ENCODE measurements around the gene OVAAL.
A peak's percentile ranks its signal among the peaks of the same experiment; 100 is the strongest.

Gene OVAAL

DNA sequence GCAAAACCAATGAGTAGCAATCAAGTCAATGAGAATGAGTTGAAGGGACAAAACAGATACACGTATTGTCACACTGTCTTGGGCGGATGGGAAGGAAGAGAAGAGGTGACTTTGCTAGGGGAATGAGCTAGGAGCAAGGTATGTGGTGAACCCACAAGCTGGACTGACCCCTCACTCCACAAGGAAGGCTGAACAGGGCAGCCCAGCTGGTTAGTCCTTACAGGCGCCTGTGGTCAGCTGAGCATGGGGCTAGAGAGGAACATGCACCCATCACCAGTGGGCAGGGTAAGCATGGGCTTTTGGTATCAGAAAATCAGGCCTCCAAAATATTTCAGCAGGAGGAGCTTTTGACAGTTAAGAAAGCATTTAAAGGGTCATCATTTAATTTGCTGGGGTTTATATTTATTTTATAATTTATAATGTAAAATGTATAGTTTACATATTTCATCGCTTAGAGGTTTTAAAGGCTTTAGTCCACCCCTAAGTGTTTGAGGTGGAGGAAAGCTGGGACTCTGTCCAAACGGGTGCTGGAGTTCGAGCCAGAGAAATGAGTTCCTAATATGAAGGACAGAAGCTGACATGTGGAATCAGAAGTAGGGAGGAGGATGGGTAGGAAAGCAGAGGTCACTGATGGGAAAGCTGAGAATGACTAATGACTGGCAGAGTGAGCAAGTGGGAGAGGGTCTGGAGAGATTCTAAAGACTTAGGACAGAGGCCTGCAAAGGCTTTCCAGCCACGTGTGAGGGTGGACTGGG is 34.4 kb upstream of the OVAAL start:
- H2BK120ac ChIP-seq (ENCODE audit: insufficient read depth, low read length, poor library complexity), result peak overlapping the region; percentile 35
- H3K27ac ChIP-seq (ENCODE audit: low read depth, low read length), result no peak overlapping the region
- peak overlapping the region; percentile 72 for H4K91ac ChIP-seq (ENCODE audit: low read depth, low read length)
- H3K9ac ChIP-seq (ENCODE audit: low read length), result no peak overlapping the region
- H3K9me3 ChIP-seq (ENCODE audit: insufficient read depth, low read depth, low read length), result no peaks in the 10 kb centered on the region
- H3K4me1 ChIP-seq (ENCODE audit: control insufficient read depth in 1 of 2, insufficient read depth in 2 of 2, low read length in 2 of 2), result peaks cover 23 to 35% of the 10 kb centered on the region in 2 experiments
- peaks cover 26% of the 10 kb centered on the region for H3K79me1 ChIP-seq (ENCODE audit: low read length)
- H2AK5ac ChIP-seq (ENCODE audit: low read length), result peak overlapping the region; percentile 31
- no peak overlapping the region for H3K4me3 ChIP-seq (ENCODE audit: low read depth, low read length)
- H3K36me3 ChIP-seq (ENCODE audit: control insufficient read depth in 1 of 2, insufficient read depth in 2 of 2, low read length in 2 of 2), result no peaks in the 10 kb centered on the region
- no CpG with 5 or more reads among the region's 7 CpGs for WGBS (ENCODE audit: extremely low coverage, insufficient coverage, insufficient read length)
- no peak overlapping the region for H4K12ac ChIP-seq (ENCODE audit: low read depth, low read length)
- no peak for DNase-seq
- no peaks in the 10 kb centered on the region for H3K27me3 ChIP-seq (ENCODE audit: insufficient read depth, low read length)
- H4K8ac ChIP-seq (ENCODE audit: low read depth, low read length), result peak overlapping the region; percentile 39
- H3K4ac ChIP-seq (ENCODE audit: low read depth, low read length), result no peak overlapping the region
- peak overlapping the region; percentile 82 for H3K14ac ChIP-seq (ENCODE audit: low read length)
- H3K18ac ChIP-seq (ENCODE audit: low read length), result no peak overlapping the region
- no peak overlapping the region for H3K23ac ChIP-seq (ENCODE audit: low read length)
- no peak overlapping the region for H3K4me2 ChIP-seq (ENCODE audit: low read length)
- H3K79me2 ChIP-seq (ENCODE audit: control insufficient read depth, insufficient read depth, low read length, poor library complexity), result no peaks in the 10 kb centered on the region
- peak overlapping the region; percentile 24 for H2BK5ac ChIP-seq (ENCODE audit: low read depth, low read length, poor library complexity)
- peak overlapping the region; percentile 84 for H2BK12ac ChIP-seq (ENCODE audit: low read length)
- H2AFZ ChIP-seq (ENCODE audit: insufficient read depth, low read length, poor library complexity), result peak overlapping the region; percentile 47

DNA sequence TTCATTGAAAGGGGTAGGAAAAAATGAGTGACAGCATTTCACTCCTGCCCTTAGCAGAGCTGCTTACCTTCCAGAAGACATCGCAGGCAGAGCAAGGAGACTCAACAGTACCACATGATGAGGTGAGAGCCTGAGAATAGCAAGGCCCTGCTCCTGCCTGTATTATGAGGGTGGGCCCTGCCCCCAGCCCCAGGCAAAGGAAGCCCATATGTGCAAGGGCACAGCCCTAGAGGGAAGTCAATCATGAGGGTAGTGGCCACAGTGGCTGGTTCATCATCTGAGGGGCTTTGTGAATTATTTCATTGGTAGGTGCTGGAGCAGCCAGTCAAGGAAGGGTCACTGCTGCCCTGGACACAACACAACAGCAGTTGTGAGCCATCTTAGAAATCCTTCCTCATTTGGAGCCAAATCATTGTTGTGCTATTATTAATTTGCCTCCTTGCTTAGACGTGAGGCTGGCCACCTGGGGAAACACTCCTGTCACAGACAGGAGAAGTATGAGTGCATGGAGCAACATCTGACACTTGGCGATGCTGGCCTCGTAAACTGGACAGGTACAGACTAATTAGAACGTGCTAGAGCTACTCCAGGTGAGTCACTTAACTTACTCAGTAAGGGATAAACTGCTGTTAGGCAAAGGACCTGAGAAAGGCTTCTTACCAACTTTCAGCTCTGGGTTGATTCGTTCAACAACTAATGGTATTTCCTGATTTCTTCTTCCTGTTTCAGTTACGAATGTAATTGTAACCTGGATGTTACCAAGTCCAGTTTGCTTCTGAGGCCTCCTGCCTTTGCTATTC is 33.6 kb upstream of the OVAAL start:
- Histone ChIP-seq H3K4me1 (ENCODE audit: control insufficient read depth in 1 of 2, insufficient read depth in 2 of 2, low read length in 2 of 2) (peaks cover 17 to 32% of the 10 kb centered on the region in 2 experiments), H3K79me2 (ENCODE audit: control insufficient read depth, insufficient read depth, low read length, poor library complexity) (no peaks in the 10 kb centered on the region), H2BK120ac (ENCODE audit: insufficient read depth, low read length, poor library complexity) (no peak overlapping the region), H3K4ac (ENCODE audit: low read depth, low read length) (peak overlapping the region; percentile 13), H4K12ac (ENCODE audit: low read depth, low read length) (no peak overlapping the region), H2AK5ac (ENCODE audit: low read length) (peak overlapping the region; percentile 75), H3K9me3 (ENCODE audit: insufficient read depth, low read depth, low read length) (no peaks in the 10 kb centered on the region), H3K4me3 (ENCODE audit: low read depth, low read length) (no peak overlapping the region), H3K36me3 (ENCODE audit: control insufficient read depth in 1 of 2, insufficient read depth in 2 of 2, low read length in 2 of 2) (no peaks in the 10 kb centered on the region), H3K4me2 (ENCODE audit: low read length) (no peak overlapping the region), H3K9ac (ENCODE audit: low read length) (no peak overlapping the region), H3K18ac (ENCODE audit: low read length) (peak overlapping the region; percentile 62), H3K27me3 (ENCODE audit: insufficient read depth, low read length) (no peaks in the 10 kb centered on the region), H2BK12ac (ENCODE audit: low read length) (peak overlapping the region; percentile 84), H2AFZ (ENCODE audit: insufficient read depth, low read length, poor library complexity) (peak overlapping the region; percentile 47), H4K91ac (ENCODE audit: low read depth, low read length) (peak overlapping the region; percentile 67), H3K79me1 (ENCODE audit: low read length) (peaks cover 23% of the 10 kb centered on the region), H4K8ac (ENCODE audit: low read depth, low read length) (peak overlapping the region; percentile 39), H3K23ac (ENCODE audit: low read length) (no peak overlapping the region), H2BK5ac (ENCODE audit: low read depth, low read length, poor library complexity) (peak overlapping the region; percentile 35), H3K14ac (ENCODE audit: low read length) (peak overlapping the region; percentile 82), H3K27ac (ENCODE audit: low read depth, low read length) (no peak overlapping the region)
- no CpG with 5 or more reads among the region's 7 CpGs for WGBS (ENCODE audit: extremely low coverage, insufficient coverage, insufficient read length)
- DNase-seq, result peak; percentile 66 to 70

- no peak overlapping the region for H2AFZ ChIP-seq (ENCODE audit: insufficient read depth, low read length, poor library complexity)
- no peaks in the 10 kb centered on the region for H3K27me3 ChIP-seq (ENCODE audit: insufficient read depth, low read length)
- no peak overlapping the region for H3K4me2 ChIP-seq (ENCODE audit: low read length)
- no peak overlapping the region for H3K4me3 ChIP-seq (ENCODE audit: low read depth, low read length)
- no peak overlapping the region for H2AK5ac ChIP-seq (ENCODE audit: low read length)
- no peaks in the 10 kb centered on the region for H3K36me3 ChIP-seq (ENCODE audit: control insufficient read depth in 1 of 2, insufficient read depth in 2 of 2, low read length in 2 of 2)
- H3K4ac ChIP-seq (ENCODE audit: low read depth, low read length), result no peak overlapping the region
- H3K23ac ChIP-seq (ENCODE audit: low read length), result no peak overlapping the region
- H3K79me2 ChIP-seq (ENCODE audit: control insufficient read depth, insufficient read depth, low read length, poor library complexity), result no peaks in the 10 kb centered on the region
- peaks cover 19 to 35% of the 10 kb centered on the region in 2 experiments for H3K4me1 ChIP-seq (ENCODE audit: control insufficient read depth in 1 of 2, insufficient read depth in 2 of 2, low read length in 2 of 2)
- no peak overlapping the region for H3K9ac ChIP-seq (ENCODE audit: low read length)
- H4K91ac ChIP-seq (ENCODE audit: low read depth, low read length), result no peak overlapping the region
- H3K27ac ChIP-seq (ENCODE audit: low read depth, low read length), result no peak overlapping the region
- DNase-seq, result peak in 1 of 2 donors; percentile 47
- no peak overlapping the region for H4K12ac ChIP-seq (ENCODE audit: low read depth, low read length)
- H3K14ac ChIP-seq (ENCODE audit: low read length), result no peak overlapping the region
- H3K18ac ChIP-seq (ENCODE audit: low read length), result no peak overlapping the region
- no CpG with 5 or more reads among the region's 2 CpGs for WGBS (ENCODE audit: extremely low coverage, insufficient coverage, insufficient read length)
- peaks cover 21% of the 10 kb centered on the region for H3K79me1 ChIP-seq (ENCODE audit: low read length)
- H2BK5ac ChIP-seq (ENCODE audit: low read depth, low read length, poor library complexity), result no peak overlapping the region
- H4K8ac ChIP-seq (ENCODE audit: low read depth, low read length), result no peak overlapping the region
- H2BK12ac ChIP-seq (ENCODE audit: low read length), result no peak overlapping the region
- no peak overlapping the region for H2BK120ac ChIP-seq (ENCODE audit: insufficient read depth, low read length, poor library complexity)
- no peaks in the 10 kb centered on the region for H3K9me3 ChIP-seq (ENCODE audit: insufficient read depth, low read depth, low read length)
These were observed 33.1 kb upstream of the OVAAL start for GRCh38 chr1:180525715-180526039.

DNA sequence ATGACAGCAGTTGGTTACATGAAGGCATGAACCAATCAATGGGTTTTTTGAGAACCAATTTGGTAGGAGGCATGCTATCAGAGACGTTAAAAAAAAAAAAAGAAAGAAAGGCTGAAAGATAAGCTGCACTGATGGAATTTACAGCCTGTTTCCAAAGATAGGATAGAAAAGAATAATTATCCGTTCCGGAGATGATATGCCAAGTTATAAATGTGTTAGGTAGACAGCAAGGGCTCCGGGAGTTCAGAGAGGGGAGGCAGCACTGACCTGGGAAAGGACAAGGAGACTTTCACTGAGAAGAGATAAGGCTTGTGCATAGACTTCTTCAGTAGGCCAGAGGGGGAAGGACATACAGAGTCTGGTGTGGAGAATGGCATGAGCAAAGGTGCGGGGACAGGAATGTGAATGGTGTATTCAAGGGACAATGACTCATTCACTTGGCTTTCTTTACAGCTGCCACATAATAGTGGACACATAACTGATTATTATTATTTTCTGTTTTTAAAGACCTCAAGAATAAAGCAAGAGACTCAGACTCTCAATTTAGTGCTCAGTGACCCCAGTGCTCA is 31.6 kb upstream of the OVAAL start:
- Histone ChIP-seq H3K9ac (ENCODE audit: low read length) (no peak overlapping the region), H3K9me3 (ENCODE audit: insufficient read depth, low read depth, low read length) (no peaks in the 10 kb centered on the region), H3K14ac (ENCODE audit: low read length) (no peak overlapping the region), H3K4me1 (ENCODE audit: control insufficient read depth in 1 of 2, insufficient read depth in 2 of 2, low read length in 2 of 2) (peaks cover 17 to 26% of the 10 kb centered on the region in 2 experiments), H3K27ac (ENCODE audit: low read depth, low read length) (no peak overlapping the region), H4K91ac (ENCODE audit: low read depth, low read length) (peak overlapping the region; percentile 57), H2AFZ (ENCODE audit: insufficient read depth, low read length, poor library complexity) (no peak overlapping the region), H3K79me2 (ENCODE audit: control insufficient read depth, insufficient read depth, low read length, poor library complexity) (no peaks in the 10 kb centered on the region), H3K18ac (ENCODE audit: low read length) (no peak overlapping the region), H4K12ac (ENCODE audit: low read depth, low read length) (no peak overlapping the region), H3K4me2 (ENCODE audit: low read length) (no peak overlapping the region), H3K4ac (ENCODE audit: low read depth, low read length) (no peak overlapping the region), H3K27me3 (ENCODE audit: insufficient read depth, low read length) (no peaks in the 10 kb centered on the region), H2BK5ac (ENCODE audit: low read depth, low read length, poor library complexity) (peak overlapping the region; percentile 4), H2AK5ac (ENCODE audit: low read length) (no peak overlapping the region), H3K36me3 (ENCODE audit: control insufficient read depth in 1 of 2, insufficient read depth in 2 of 2, low read length in 2 of 2) (no peaks in the 10 kb centered on the region), H3K23ac (ENCODE audit: low read length) (no peak overlapping the region), H2BK12ac (ENCODE audit: low read length) (peak overlapping the region; percentile 47), H3K4me3 (ENCODE audit: low read depth, low read length) (no peak overlapping the region), H3K79me1 (ENCODE audit: low read length) (peaks cover 17% of the 10 kb centered on the region), H4K8ac (ENCODE audit: low read depth, low read length) (no peak overlapping the region), H2BK120ac (ENCODE audit: insufficient read depth, low read length, poor library complexity) (peak overlapping the region; percentile 33)
- no CpG with 5 or more reads among the region's 5 CpGs for WGBS (ENCODE audit: extremely low coverage, insufficient coverage, insufficient read length)
- peak; percentile 77 to 87 for DNase-seq

All from trophoblast cell (in vitro differentiated cells and primary cell).